Measurements from ENCODE around the gene CDKAL1.

The CDKAL1 gene

DNA sequence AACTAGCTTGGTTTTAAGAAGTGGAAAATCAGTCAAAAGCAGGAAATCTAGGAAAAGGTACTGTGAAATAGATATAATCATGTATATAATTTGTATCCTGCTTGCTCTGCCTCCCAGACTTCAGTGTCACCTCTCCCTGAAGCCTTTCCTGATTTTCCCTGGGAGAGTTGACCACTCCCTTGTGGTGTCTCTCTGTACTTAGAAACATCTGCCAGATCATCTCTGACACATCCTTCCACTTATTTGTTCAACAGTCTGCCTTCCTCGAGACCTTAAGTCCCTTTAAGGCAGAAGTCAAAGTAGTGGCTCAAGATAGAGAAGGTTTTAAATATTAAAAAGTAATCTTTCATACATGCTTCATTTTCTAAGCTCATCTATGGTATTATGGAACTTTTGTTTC lies 236.5 kb downstream of the CDKAL1 start:
- no peaks in the 10 kb centered on the region for H3K9me3 Mint-ChIP-seq
- no peak overlapping the region for H3K27ac Mint-ChIP-seq
- ATAC-seq (replicated peaks) (no peak), DNase-seq (no peak)
- peaks cover 16 to 26% of the 10 kb centered on the region in 2 donors for H3K36me3 Mint-ChIP-seq
- H3K4me1 Mint-ChIP-seq, result peaks cover 0 to 3% of the 10 kb centered on the region in 2 donors
- H3K27me3 Mint-ChIP-seq, result no peaks in the 10 kb centered on the region
- H3K4me3 Mint-ChIP-seq, result no peak overlapping the region

- no peak overlapping the region for H3K4me3 Mint-ChIP-seq
- H3K36me3 Mint-ChIP-seq, result peaks cover 16 to 26% of the 10 kb centered on the region in 2 donors
- DNase-seq (no peak), ATAC-seq (replicated peaks) (no peak)
- no peak overlapping the region for H3K27ac Mint-ChIP-seq
- H3K27me3 Mint-ChIP-seq, result no peaks in the 10 kb centered on the region
- H3K9me3 Mint-ChIP-seq, result no peaks in the 10 kb centered on the region
- peaks cover 0 to 3% of the 10 kb centered on the region in 2 donors for H3K4me1 Mint-ChIP-seq
Observed at GRCh38 chr6:20771409-20771808, 237.2 kb downstream of the CDKAL1 start.

DNA sequence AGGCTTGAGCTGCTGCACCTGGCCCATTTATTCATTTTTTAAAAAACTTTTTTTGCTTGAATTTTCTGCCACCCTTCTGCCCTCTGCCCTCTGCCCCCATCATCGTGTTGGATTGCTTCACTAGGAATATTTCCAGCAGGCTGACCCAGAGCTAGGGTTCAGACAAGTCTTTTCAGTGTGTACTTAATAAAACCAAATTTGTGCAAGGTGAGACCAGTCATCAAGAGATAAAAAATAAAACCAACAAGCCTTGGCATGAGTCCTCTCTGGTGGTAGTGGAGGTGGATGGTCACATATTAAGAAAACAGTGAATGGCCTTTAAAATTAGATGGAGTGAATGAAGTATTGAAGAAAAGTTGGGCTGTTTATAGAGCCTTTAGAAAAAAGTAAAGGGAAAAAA lies 239.6 kb downstream of the CDKAL1 start:
- Mint-ChIP-seq H3K4me1 (no peaks in the 10 kb centered on the region), H3K27me3 (no peaks in the 10 kb centered on the region), H3K36me3 (peaks cover 13 to 32% of the 10 kb centered on the region in 2 donors), H3K27ac (no peak overlapping the region), H3K9me3 (no peaks in the 10 kb centered on the region), H3K4me3 (no peak overlapping the region)
- ATAC-seq (replicated peaks) (no peak), DNase-seq (no peak)

GRCh38 chr6:20775981-20776380 lies 241.7 kb downstream of the CDKAL1 start:
- Mint-ChIP-seq H3K4me3 (no peak overlapping the region), H3K36me3 (peaks cover 13 to 28% of the 10 kb centered on the region in 2 donors), H3K27me3 (no peaks in the 10 kb centered on the region), H3K9me3 (no peaks in the 10 kb centered on the region), H3K27ac (no peak overlapping the region), H3K4me1 (no peaks in the 10 kb centered on the region)
- ATAC-seq (replicated peaks) (no peak), DNase-seq (no peak)

DNA sequence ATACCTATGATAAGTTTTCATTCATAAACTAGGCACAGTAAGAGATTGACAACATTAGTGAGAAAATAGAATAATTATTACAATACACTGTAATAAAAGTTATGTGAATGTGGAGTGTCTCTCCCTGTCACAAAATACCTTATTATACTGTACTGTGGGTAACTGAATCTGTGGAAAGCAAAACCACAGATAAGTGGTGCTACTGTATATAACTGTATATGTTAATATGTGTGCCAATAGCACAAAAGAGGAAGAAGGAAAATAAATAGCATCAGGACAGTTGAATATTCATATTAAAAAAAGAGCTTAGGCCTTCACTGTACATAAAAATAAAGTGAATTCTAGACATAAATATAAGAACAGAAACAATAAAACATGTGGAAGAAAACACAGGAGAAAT lies 243.5 kb downstream of the CDKAL1 start:
- Mint-ChIP-seq H3K4me1 (peaks cover 0 to 3% of the 10 kb centered on the region in 2 donors), H3K36me3 (peaks cover 9 to 30% of the 10 kb centered on the region in 2 donors), H3K4me3 (no peak overlapping the region), H3K27me3 (no peaks in the 10 kb centered on the region), H3K9me3 (no peaks in the 10 kb centered on the region), H3K27ac (no peak overlapping the region)
- ATAC-seq (replicated peaks) (no peak), DNase-seq (no peak)

- H3K36me3 Mint-ChIP-seq, result peaks cover 11 to 32% of the 10 kb centered on the region in 2 donors
- DNase-seq, result no peak
- no peak overlapping the region for H3K27ac Mint-ChIP-seq
- ATAC-seq (replicated peaks), result no peak
- peaks cover 0 to 3% of the 10 kb centered on the region in 2 donors for H3K4me1 Mint-ChIP-seq
- no peaks in the 10 kb centered on the region for H3K27me3 Mint-ChIP-seq
- no peaks in the 10 kb centered on the region for H3K9me3 Mint-ChIP-seq
- no peak overlapping the region for H3K4me3 Mint-ChIP-seq
Observed at GRCh38 chr6:20778459-20778858, 244.2 kb downstream of the CDKAL1 start.

GRCh38 chr6:20778912-20779311 lies 244.7 kb downstream of the CDKAL1 start:
- H3K9me3 Mint-ChIP-seq, result no peaks in the 10 kb centered on the region
- peaks cover 0 to 3% of the 10 kb centered on the region in 2 donors for H3K4me1 Mint-ChIP-seq
- ATAC-seq (replicated peaks) (no peak), DNase-seq (no peak)
- no peak overlapping the region for H3K4me3 Mint-ChIP-seq
- H3K27ac Mint-ChIP-seq, result no peak overlapping the region
- peaks cover 16 to 35% of the 10 kb centered on the region in 2 donors for H3K36me3 Mint-ChIP-seq
- H3K27me3 Mint-ChIP-seq, result no peaks in the 10 kb centered on the region

DNA sequence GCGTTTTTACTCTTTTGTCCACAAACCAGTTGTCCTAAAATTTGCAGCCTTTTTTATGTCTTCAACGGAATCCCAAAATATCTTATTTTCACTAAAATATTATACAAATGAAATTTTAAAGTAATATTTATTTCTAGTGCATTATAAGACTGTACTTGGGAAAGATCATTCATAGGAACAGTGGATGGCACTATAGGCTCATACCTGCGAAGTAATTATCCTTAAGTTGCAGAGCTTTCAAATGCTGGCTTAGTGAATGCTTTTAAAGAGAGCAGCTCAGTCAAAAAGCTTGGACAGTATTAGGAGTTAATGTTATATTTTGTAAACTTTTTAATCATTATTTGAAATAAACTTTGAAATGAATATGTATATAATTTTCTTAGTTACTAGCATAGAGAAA lies 254.9 kb downstream of the CDKAL1 start:
- Mint-ChIP-seq H3K4me1 (peaks cover 2 to 5% of the 10 kb centered on the region in 2 donors), H3K9me3 (no peaks in the 10 kb centered on the region), H3K27me3 (no peaks in the 10 kb centered on the region), H3K27ac (no peak overlapping the region), H3K36me3 (peaks cover 7 to 17% of the 10 kb centered on the region in 2 donors), H3K4me3 (no peak overlapping the region)
- ATAC-seq (replicated peaks) (no peak), DNase-seq (no peak)

DNA sequence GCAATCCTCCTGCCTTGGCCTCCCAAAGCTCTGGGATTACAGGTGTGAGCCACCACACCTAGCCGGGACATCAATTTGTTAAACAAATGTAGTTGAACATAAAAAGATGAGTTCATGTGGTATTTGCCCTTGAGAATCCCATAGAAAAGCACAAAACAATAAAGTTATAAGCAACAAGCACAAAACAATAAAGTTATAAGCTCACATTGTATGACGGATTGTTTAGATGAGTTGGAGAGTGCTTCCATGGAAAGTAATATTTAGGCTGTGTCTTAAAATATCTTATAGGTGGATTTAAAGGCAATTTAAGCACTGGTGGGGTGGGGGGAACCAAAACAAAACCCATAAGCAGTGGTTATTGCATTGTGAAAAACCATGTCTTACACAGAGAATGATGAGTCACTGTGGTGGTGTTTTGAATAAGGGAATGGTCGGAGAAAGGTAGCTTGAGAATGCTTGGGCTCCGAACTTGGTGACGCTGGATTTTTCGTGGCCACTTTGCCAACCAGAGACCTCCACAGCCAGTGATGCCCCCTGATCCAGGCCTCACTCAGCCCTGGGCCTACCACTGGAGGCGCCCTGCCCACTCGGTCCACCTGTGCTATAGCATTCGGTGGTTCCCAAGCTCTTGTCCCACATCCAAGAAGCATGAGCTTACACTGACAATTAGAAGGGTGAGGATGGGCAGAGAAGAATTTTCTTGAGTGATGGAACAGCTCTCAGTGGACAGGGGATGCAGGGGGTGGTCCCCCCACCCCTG lies 256.0 kb downstream of the CDKAL1 start:
- ATAC-seq (replicated peaks), result no peak
- Mint-ChIP-seq H3K36me3 (peaks cover 7 to 17% of the 10 kb centered on the region in 2 donors), H3K27ac (no peak overlapping the region)

GRCh38 chr6:20791074-20791473 lies 256.8 kb downstream of the CDKAL1 start:
- peaks cover 7 to 17% of the 10 kb centered on the region in 2 donors for H3K36me3 Mint-ChIP-seq
- ATAC-seq (replicated peaks) (no peak), DNase-seq (no peak)
- no peak overlapping the region for H3K4me3 Mint-ChIP-seq
- no peaks in the 10 kb centered on the region for H3K27me3 Mint-ChIP-seq
- H3K4me1 Mint-ChIP-seq, result peaks cover 2 to 5% of the 10 kb centered on the region in 2 donors
- H3K27ac Mint-ChIP-seq, result no peak overlapping the region
- no peaks in the 10 kb centered on the region for H3K9me3 Mint-ChIP-seq

More for the DNA sequence above, 256.0 kb downstream of the CDKAL1 start:
- H3K9me3 Mint-ChIP-seq, result no peaks in the 10 kb centered on the region
- H3K4me3 Mint-ChIP-seq, result no peak overlapping the region
- H3K4me1 Mint-ChIP-seq, result peaks cover 2 to 5% of the 10 kb centered on the region in 2 donors
- no peaks in the 10 kb centered on the region for H3K27me3 Mint-ChIP-seq
- DNase-seq, result no peak

DNA sequence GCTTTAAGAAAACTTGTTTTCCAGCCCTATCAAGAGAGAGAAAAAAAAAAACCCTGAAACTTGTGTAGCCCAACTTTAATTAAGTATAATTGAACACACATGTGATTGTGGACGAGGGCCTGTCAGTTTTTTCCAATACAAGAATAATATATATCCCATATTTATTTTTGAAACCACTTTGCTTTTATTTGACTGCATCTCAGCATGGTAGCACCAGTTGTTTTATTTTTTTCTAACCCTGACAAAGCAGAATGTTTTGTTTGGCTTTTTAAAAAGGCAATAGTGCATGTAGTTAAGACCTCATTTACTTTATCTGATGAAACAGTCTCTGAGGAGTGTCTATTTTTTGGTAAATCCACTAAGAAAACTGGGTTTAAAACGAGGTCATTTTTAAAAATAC lies 257.7 kb downstream of the CDKAL1 start:
- Mint-ChIP-seq H3K36me3 (peaks cover 12 to 24% of the 10 kb centered on the region in 2 donors), H3K9me3 (peaks cover 0 to 2% of the 10 kb centered on the region in 2 donors), H3K4me1 (peaks cover 2 to 5% of the 10 kb centered on the region in 2 donors), H3K4me3 (no peak overlapping the region), H3K27ac (no peak overlapping the region), H3K27me3 (no peaks in the 10 kb centered on the region)
- no peak for ATAC-seq (replicated peaks)
- no peak for DNase-seq

GRCh38 chr6:20793174-20793573 lies 258.9 kb downstream of the CDKAL1 start:
- Mint-ChIP-seq H3K27me3 (no peaks in the 10 kb centered on the region), H3K9me3 (peaks cover 0 to 5% of the 10 kb centered on the region in 2 donors), H3K4me3 (no peak overlapping the region), H3K4me1 (peaks cover 2 to 5% of the 10 kb centered on the region in 2 donors), H3K27ac (no peak overlapping the region), H3K36me3 (peaks cover 20 to 34% of the 10 kb centered on the region in 2 donors)
- no peak for ATAC-seq (replicated peaks)
- DNase-seq, result no peak

DNA sequence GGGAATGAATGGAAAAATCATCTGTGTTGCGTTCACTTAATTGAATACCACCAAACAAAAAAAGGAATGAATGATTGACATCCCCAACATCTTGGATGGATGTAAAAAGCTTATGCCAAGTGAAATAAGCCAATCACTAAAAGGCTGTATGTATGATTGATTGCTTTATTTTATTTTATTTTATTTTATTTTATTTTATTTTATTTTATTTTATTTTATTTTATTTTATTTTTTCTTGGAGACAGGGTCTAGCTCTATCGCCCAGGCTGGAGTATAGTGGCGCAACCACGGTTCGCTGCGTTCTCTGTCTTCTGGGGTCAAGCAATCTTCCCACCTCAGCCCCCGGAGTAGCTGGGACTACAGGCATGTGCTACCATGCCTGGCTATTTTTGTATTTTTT lies 263.3 kb downstream of the CDKAL1 start:
- no peaks in the 10 kb centered on the region for H3K27me3 Mint-ChIP-seq
- H3K27ac Mint-ChIP-seq, result no peak overlapping the region
- no peaks in the 10 kb centered on the region for H3K4me1 Mint-ChIP-seq
- H3K36me3 Mint-ChIP-seq, result peaks cover 15 to 25% of the 10 kb centered on the region in 2 donors
- DNase-seq (no peak), ATAC-seq (replicated peaks) (no peak)
- peaks cover 0 to 5% of the 10 kb centered on the region in 2 donors for H3K9me3 Mint-ChIP-seq
- H3K4me3 Mint-ChIP-seq, result no peak overlapping the region

DNA sequence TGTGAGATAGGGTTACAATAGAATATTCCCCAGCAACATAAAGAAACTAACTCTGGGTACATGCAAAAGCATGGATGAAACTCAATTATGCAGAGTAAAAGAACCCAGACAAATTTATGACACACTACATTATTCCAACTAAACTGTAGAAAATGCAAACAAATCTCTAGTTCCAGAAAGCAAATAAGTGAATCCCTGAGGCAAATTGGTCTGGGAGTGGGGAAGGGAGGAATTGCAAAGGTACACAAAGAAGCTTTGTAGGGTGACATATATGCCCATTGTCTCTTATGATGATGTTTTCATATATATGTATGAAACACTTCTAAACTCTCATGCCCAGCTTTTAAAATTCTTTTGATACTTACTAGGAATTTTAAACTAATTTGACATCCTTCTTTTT lies 266.0 kb downstream of the CDKAL1 start:
- Mint-ChIP-seq H3K27ac (no peak overlapping the region), H3K4me1 (no peaks in the 10 kb centered on the region), H3K4me3 (no peak overlapping the region), H3K9me3 (peaks cover 0 to 7% of the 10 kb centered on the region in 2 donors), H3K36me3 (peaks cover 18 to 36% of the 10 kb centered on the region in 2 donors), H3K27me3 (no peaks in the 10 kb centered on the region)
- DNase-seq, result no peak
- no peak for ATAC-seq (replicated peaks)

DNA sequence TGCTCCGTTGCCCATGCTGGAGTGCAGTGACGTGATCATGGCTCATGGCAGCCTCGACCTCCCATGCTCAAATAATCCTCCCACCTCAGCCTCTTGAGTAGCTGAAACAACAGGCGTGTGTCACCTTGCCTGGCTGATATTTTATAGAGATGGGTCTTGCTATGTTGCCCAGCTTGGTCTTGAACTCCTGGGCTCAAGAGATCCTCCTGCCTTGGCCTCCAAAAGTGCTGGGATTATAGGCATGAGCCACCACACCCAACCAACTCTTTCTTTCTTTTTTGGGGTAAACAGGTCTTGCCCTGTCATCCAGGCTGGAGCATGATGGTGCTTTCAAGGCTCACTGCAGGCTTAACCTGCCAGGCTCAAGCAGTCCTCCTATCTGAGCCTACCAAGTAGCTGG lies 266.4 kb downstream of the CDKAL1 start:
- DNase-seq, result no peak
- no peak overlapping the region for H3K4me3 Mint-ChIP-seq
- H3K36me3 Mint-ChIP-seq, result peaks cover 21 to 39% of the 10 kb centered on the region in 2 donors
- ATAC-seq (replicated peaks), result no peak
- H3K4me1 Mint-ChIP-seq, result no peaks in the 10 kb centered on the region
- H3K9me3 Mint-ChIP-seq, result peaks cover 2 to 7% of the 10 kb centered on the region in 2 donors
- no peaks in the 10 kb centered on the region for H3K27me3 Mint-ChIP-seq
- no peak overlapping the region for H3K27ac Mint-ChIP-seq

Measured in stimulated activated naive B cell treated with anti-CD40 and anti-IgM and Interleukin-4, amounts not matched to agents 10 μg/mL and 1 μg/mL and 100 μg/mL, for 72 hours (primary cell).